Neural cell (in vitro differentiated cells): ENCODE data around the gene MAD1L1.

Experiments
- CTCF ChIP-seq: fragments of 450-650 bp; IDR thresholded peaks from 2 replicates; pipeline ENCODE4 v1.5.1; 2014; ENCODE audit warnings: antibody characterized with exemption, mild to moderate bottlenecking, moderate library complexity; ENCODE audit not compliant: poor library complexity, severe bottlenecking
- EP300 ChIP-seq: fragments of 450-650 bp; conservative IDR thresholded peaks from 2 replicates; pipeline ENCODE4 v1.6.1; 2014; ENCODE audit warnings: antibody characterized with exemption, mild to moderate bottlenecking, moderate library complexity; ENCODE audit not compliant: poor library complexity, severe bottlenecking
- EZH2 ChIP-seq: fragments of 200-600, 300-800 bp; shearing (Covaris generic), sonication (generic); IDR thresholded peaks from 2 replicates; pipeline ENCODE4 v1.6.1; 2014; ENCODE audit warnings: antibody characterized with exemption, low read length, borderline replicate concordance, mild to moderate bottlenecking; ENCODE audit not compliant: insufficient read depth, poor library complexity, severe bottlenecking
- MXI1 ChIP-seq: fragments of 450-650 bp; conservative IDR thresholded peaks from 2 replicates; pipeline ENCODE4 v1.6.1; 2014; ENCODE audit warnings: antibody characterized with exemption, mild to moderate bottlenecking; ENCODE audit not compliant: poor library complexity, severe bottlenecking
- POLR2AphosphoS5 ChIP-seq: IDR thresholded peaks from 2 replicates; pipeline ENCODE4 v1.6.1; 2012
- RAD21 ChIP-seq: fragments of 450-650 bp; conservative IDR thresholded peaks from 2 replicates; pipeline ENCODE4 v1.6.1; 2014; ENCODE audit warnings: antibody characterized with exemption, mild to moderate bottlenecking, moderate library complexity
- REST ChIP-seq: IDR thresholded peaks from 2 replicates; pipeline ENCODE4 v1.6.1; 2012; ENCODE audit warnings: borderline replicate concordance
- SMC3 ChIP-seq: fragments of 450-650 bp; conservative IDR thresholded peaks from 2 replicates; pipeline ENCODE4 v1.6.1; 2014; ENCODE audit warnings: antibody characterized with exemption, mild to moderate bottlenecking, moderate library complexity; ENCODE audit not compliant: poor library complexity
- TAF1 ChIP-seq: IDR thresholded peaks from 2 replicates; pipeline ENCODE4 v1.6.1; 2012; ENCODE audit warnings: low read depth

- no peak for TF ChIP-seq CTCF
- no peak for TF ChIP-seq EZH2
- TF ChIP-seq TAF1: no peak
- no peak for TF ChIP-seq EP300
- TF ChIP-seq RAD21: no peak
- TF ChIP-seq POLR2AphosphoS5: no peak
- no peak for TF ChIP-seq REST
- no peak for TF ChIP-seq SMC3
- TF ChIP-seq MXI1: no peak
Observed at GRCh38 chr7:1952169-1952760, 280.5 kb downstream of the MAD1L1 start.
